SU-DHL-6 (cell line): Measurements from ENCODE around the gene PSMB11.

ENCODE experiments used
- H2AFZ ChIP-seq: fragments of 200-600 bp; sonication (generic); 2 replicates; pipeline ENCODE4 v1.6.1; 2014; ENCODE audit warnings: low read depth, mild to moderate bottlenecking, moderate library complexity, mixed read lengths, antibody characterized with exemption, low read length; ENCODE audit not compliant: severe bottlenecking
- H3F3A ChIP-seq: fragments of 200-600 bp; shearing (Covaris generic); 2 replicates; pipeline ENCODE4 v1.6.0; 2016; ENCODE audit warnings: antibody characterized with exemption, mild to moderate bottlenecking; ENCODE audit not compliant: insufficient read depth
- H3K27ac ChIP-seq: fragments of 200-600 bp; sonication (generic); 2 replicates; pipeline ENCODE4 v1.5.1; 2016; ENCODE audit warnings: low read depth, mild to moderate bottlenecking, low read length, moderate library complexity, mixed read lengths
- H3K27me3 ChIP-seq: fragments of 200-600 bp; sonication (generic), shearing (Covaris generic); 2 replicates; pipeline ENCODE4 v1.6.0; 2014; ENCODE audit warnings: mild to moderate bottlenecking, low read length
- H3K36me3 ChIP-seq: fragments of 200-600 bp; sonication (generic); 2 replicates; pipeline ENCODE4 v1.6.1; 2014; ENCODE audit warnings: mild to moderate bottlenecking, low read length, mixed read lengths
- H3K4me2 ChIP-seq: fragments of 300-600, 200-600 bp; shearing (Covaris generic), sonication (generic); 2 replicates; pipeline ENCODE4 v1.6.0; 2014; ENCODE audit warnings: low read length, low read depth, mild to moderate bottlenecking; ENCODE audit not compliant: poor library complexity, severe bottlenecking
- H3K4me3 ChIP-seq: fragments of 200-600 bp; sonication (generic); 2 replicates; pipeline ENCODE4 v1.5.1; 2014; ENCODE audit warnings: antibody characterized with exemption, low read length, mild to moderate bottlenecking, mixed read lengths; ENCODE audit not compliant: insufficient read depth, poor library complexity, severe bottlenecking
- H3K79me2 ChIP-seq: fragments of 200-600 bp; sonication (generic); 2 replicates; pipeline ENCODE4 v1.6.1; 2014; ENCODE audit warnings: mild to moderate bottlenecking, low read length, moderate library complexity; ENCODE audit not compliant: insufficient read depth
- H3K9ac ChIP-seq: fragments of 200-600 bp; sonication (generic); 2 replicates; pipeline ENCODE4 v1.7.0; 2014; ENCODE audit warnings: mild to moderate bottlenecking, low read length
- H3K9me2 ChIP-seq: fragments of 200-600 bp; sonication (generic); replicated peaks from 2 replicates; pipeline ENCODE4 v1.6.1; 2014; ENCODE audit warnings: low read length; ENCODE audit not compliant: insufficient read depth
- H3K9me3 ChIP-seq: fragments of 200-600 bp; sonication (generic); 2 replicates; pipeline ENCODE4 v1.6.1; 2014; ENCODE audit warnings: low read length, mixed read lengths; ENCODE audit not compliant: insufficient read depth
- H4K20me1 ChIP-seq: fragments of 200-600 bp; sonication (generic); 2 replicates; pipeline ENCODE4 v1.6.1; 2014; ENCODE audit warnings: low read depth, mild to moderate bottlenecking, antibody characterized with exemption, low read length, moderate library complexity, mixed read lengths
- CTCF ChIP-seq: fragments of 200-600 bp; sonication (generic); IDR thresholded peaks from one replicate; pipeline ENCODE4 v1.5.1; 2017; ENCODE audit warnings: antibody characterized with exemption, mild to moderate bottlenecking, low read length, moderate library complexity; ENCODE audit not compliant: insufficient read depth, poor library complexity, severe bottlenecking
- EZH2phosphoT487 ChIP-seq: fragments of 200-600 bp; sonication (generic), shearing (Covaris generic); conservative IDR thresholded peaks from 2 replicates; pipeline ENCODE4 v1.6.1; 2018; ENCODE audit warnings: mild to moderate bottlenecking, antibody characterized with exemption, low read length, moderate library complexity, mixed read lengths

PSMB11 gene

GRCh38 chr14:23066368-23066767 is 24.4 kb downstream of the PSMB11 start:
- H3K9me3 ChIP-seq: no peaks in the 10 kb centered on the region
- H3K4me3 ChIP-seq: no peak overlapping the region
- H3K36me3 ChIP-seq: peaks cover 42% of the 10 kb centered on the region
- H3F3A ChIP-seq: peaks cover 3% of the 10 kb centered on the region; the same call in 1 of the 2 replicates
- no peak overlapping the region for H3K4me2 ChIP-seq
- H4K20me1 ChIP-seq: peaks cover 9% of the 10 kb centered on the region; the same call in 1 of the 2 replicates
- no peak overlapping the region for H2AFZ ChIP-seq
- no peak overlapping the region for H3K9ac ChIP-seq
- TF ChIP-seq EZH2phosphoT487 (no peak), CTCF (no peak)
- no peaks in the 10 kb centered on the region for H3K27me3 ChIP-seq
- no peak overlapping the region for H3K27ac ChIP-seq
- H3K9me2 ChIP-seq: no peaks in the 10 kb centered on the region
- peaks cover 38% of the 10 kb centered on the region for H3K79me2 ChIP-seq

- Histone ChIP-seq H3K79me2 (peaks cover 38% of the 10 kb centered on the region), H3K27ac (no peak overlapping the region), H3K4me3 (no peak overlapping the region), H4K20me1 (peaks cover 9% of the 10 kb centered on the region; the same call in 1 of the 2 replicates), H3K4me2 (no peak overlapping the region), H2AFZ (no peak overlapping the region), H3K9ac (no peak overlapping the region), H3F3A (peaks cover 3% of the 10 kb centered on the region; the same call in 1 of the 2 replicates), H3K9me3 (no peaks in the 10 kb centered on the region), H3K9me2 (no peaks in the 10 kb centered on the region), H3K27me3 (no peaks in the 10 kb centered on the region), H3K36me3 (peaks cover 42% of the 10 kb centered on the region)
- TF ChIP-seq CTCF: no peak
- no peak for TF ChIP-seq EZH2phosphoT487
These were observed 25.1 kb downstream of the PSMB11 start for GRCh38 chr14:23066855-23067744.

GRCh38 chr14:23067847-23068788 is 26.1 kb downstream of the PSMB11 start:
- Histone ChIP-seq H3K27me3 (no peaks in the 10 kb centered on the region), H3K9me3 (no peaks in the 10 kb centered on the region), H3K79me2 (peaks cover 38% of the 10 kb centered on the region), H3K9me2 (no peaks in the 10 kb centered on the region), H3K9ac (peak overlapping the region; percentile 9; the same call in 1 of the 2 replicates), H3K4me3 (no peak overlapping the region), H3K4me2 (peak overlapping the region; percentile 40), H3F3A (peaks cover 11% of the 10 kb centered on the region), H3K36me3 (peaks cover 36% of the 10 kb centered on the region), H3K27ac (no peak overlapping the region), H4K20me1 (peaks cover 9% of the 10 kb centered on the region; the same call in 1 of the 2 replicates), H2AFZ (no peak overlapping the region)
- TF ChIP-seq EZH2phosphoT487: no peak
- TF ChIP-seq CTCF: no peak
